22Rv1 (cell line): ENCODE data around the gene MIB2.

Experiments used
- ZFX ChIP-seq: fragments of 450-650 bp; IDR thresholded peaks from 2 replicates; pipeline ENCODE4 v1.6.1; 2017; ENCODE audit warnings: antibody characterized with exemption, borderline replicate concordance
- TF ChIP-seq, protein P1 (sequence below): fragments of 450-650 bp; IDR thresholded peaks from 2 replicates; pipeline ENCODE4 v1.5.1; 2017; ENCODE audit warnings: mild to moderate bottlenecking

DNA sequence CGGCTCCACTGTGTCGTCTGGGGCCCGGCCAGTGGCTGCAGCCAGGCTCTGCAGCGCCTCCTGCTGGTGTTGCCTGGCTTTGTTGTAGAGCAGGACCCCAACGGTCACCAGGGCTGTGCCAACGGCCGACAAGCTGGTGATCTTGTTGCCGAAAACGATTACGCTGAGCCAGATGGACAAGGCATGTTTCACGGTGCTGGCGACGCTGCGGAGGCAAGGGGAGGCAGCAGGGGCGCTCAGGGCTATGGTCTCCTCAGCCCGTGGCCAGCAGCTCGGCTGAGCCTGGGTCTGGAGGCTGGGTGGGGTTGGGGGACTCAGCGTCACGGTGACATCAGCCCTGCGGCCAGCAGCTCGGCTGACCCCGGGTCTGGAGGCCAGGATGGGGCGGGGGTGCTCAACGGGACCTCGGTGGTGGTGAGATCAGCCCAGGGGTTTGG is 50.5 kb downstream of the MIB2 start:
- TF ChIP-seq, protein P1, sequence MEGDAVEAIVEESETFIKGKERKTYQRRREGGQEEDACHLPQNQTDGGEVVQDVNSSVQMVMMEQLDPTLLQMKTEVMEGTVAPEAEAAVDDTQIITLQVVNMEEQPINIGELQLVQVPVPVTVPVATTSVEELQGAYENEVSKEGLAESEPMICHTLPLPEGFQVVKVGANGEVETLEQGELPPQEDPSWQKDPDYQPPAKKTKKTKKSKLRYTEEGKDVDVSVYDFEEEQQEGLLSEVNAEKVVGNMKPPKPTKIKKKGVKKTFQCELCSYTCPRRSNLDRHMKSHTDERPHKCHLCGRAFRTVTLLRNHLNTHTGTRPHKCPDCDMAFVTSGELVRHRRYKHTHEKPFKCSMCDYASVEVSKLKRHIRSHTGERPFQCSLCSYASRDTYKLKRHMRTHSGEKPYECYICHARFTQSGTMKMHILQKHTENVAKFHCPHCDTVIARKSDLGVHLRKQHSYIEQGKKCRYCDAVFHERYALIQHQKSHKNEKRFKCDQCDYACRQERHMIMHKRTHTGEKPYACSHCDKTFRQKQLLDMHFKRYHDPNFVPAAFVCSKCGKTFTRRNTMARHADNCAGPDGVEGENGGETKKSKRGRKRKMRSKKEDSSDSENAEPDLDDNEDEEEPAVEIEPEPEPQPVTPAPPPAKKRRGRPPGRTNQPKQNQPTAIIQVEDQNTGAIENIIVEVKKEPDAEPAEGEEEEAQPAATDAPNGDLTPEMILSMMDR = peak; percentile 85
- no peak for TF ChIP-seq ZFX
